GM18526 (cell line): ENCODE data around the gene ADCYAP1R1.

Source experiments
- POLR2A ChIP-seq: IDR thresholded peaks from 3 replicates; pipeline ENCODE4 v1.6.1; 2011; ENCODE audit not compliant: insufficient read length; ENCODE audit errors: extremely low read depth

The ADCYAP1R1 gene

GRCh38 chr7:31074403-31075085 lies 22.4 kb downstream of the ADCYAP1R1 start:
- no peak for TF ChIP-seq POLR2A

- TF ChIP-seq POLR2A, result no peak
These were observed 22.9 kb downstream of the ADCYAP1R1 start for GRCh38 chr7:31075086-31075405.

- TF ChIP-seq POLR2A, result no peak
These were observed 23.9 kb downstream of the ADCYAP1R1 start for GRCh38 chr7:31076051-31076450.

- TF ChIP-seq POLR2A, result no peak
These were observed 24.7 kb downstream of the ADCYAP1R1 start for GRCh38 chr7:31076641-31077310.

GRCh38 chr7:31077484-31078362 lies 25.6 kb downstream of the ADCYAP1R1 start:
- no peak for TF ChIP-seq POLR2A

GRCh38 chr7:31078363-31078990 lies 26.4 kb downstream of the ADCYAP1R1 start:
- TF ChIP-seq POLR2A, result no peak

GRCh38 chr7:31079126-31079823 lies 27.2 kb downstream of the ADCYAP1R1 start:
- TF ChIP-seq POLR2A, result no peak

- no peak for TF ChIP-seq POLR2A
These were observed 27.9 kb downstream of the ADCYAP1R1 start for GRCh38 chr7:31079824-31080511.

GRCh38 chr7:31080763-31081162 lies 28.7 kb downstream of the ADCYAP1R1 start:
- TF ChIP-seq POLR2A, result no peak

GRCh38 chr7:31082017-31082416 lies 29.9 kb downstream of the ADCYAP1R1 start:
- TF ChIP-seq POLR2A, result no peak

GRCh38 chr7:31082447-31082846 lies 30.3 kb downstream of the ADCYAP1R1 start:
- no peak for TF ChIP-seq POLR2A

- TF ChIP-seq POLR2A, result no peak
These were observed 31.2 kb downstream of the ADCYAP1R1 start for GRCh38 chr7:31083210-31083786.

GRCh38 chr7:31084226-31084625 lies 32.1 kb downstream of the ADCYAP1R1 start:
- TF ChIP-seq POLR2A, result no peak

- TF ChIP-seq POLR2A, result no peak
These were observed 35.2 kb downstream of the ADCYAP1R1 start for GRCh38 chr7:31087351-31087750.
